Neural progenitor cell (in vitro differentiated cells): ENCODE results near the gene DPYSL5. TPM values are rescaled to one million over a fixed set of nuclear protein-coding genes. Genes with fewer than 3 reads are reported as not detected.

Source experiments
- DNase-seq: peaks from one replicate; pipeline ENCODE4 v3.0.0-alpha.2; 2016; ENCODE audit warnings: low spot score
- H2AFZ ChIP-seq: fragments of 200-600 bp; sonication (generic); replicated peaks from 2 replicates; pipeline ENCODE4 v1.6.1; 2016; ENCODE audit warnings: antibody characterized with exemption
- H3F3A ChIP-seq: fragments of 200-600 bp; sonication (generic); 2 replicates; pipeline ENCODE4 v1.6.1; 2016; ENCODE audit warnings: antibody characterized with exemption, low read depth
- H3K27ac ChIP-seq: fragments of 200-600 bp; sonication (generic); 2 replicates; pipeline ENCODE4 v1.5.1; 2016; ENCODE audit warnings: mild to moderate bottlenecking
- H3K27me3 ChIP-seq: fragments of 200-600 bp; sonication (generic); 2 replicates; pipeline ENCODE4 v1.6.1; 2016; ENCODE audit warnings: mild to moderate bottlenecking, moderate library complexity
- H3K36me3 ChIP-seq: fragments of 200-600 bp; sonication (generic); 2 replicates; pipeline ENCODE4 v1.5.1; 2016
- H3K4me1 ChIP-seq: fragments of 200-600 bp; sonication (generic); 2 replicates; pipeline ENCODE4 v1.6.1; 2016; ENCODE audit warnings: mixed run types
- H3K4me2 ChIP-seq: fragments of 200-600 bp; sonication (generic); 2 replicates; pipeline ENCODE4 v1.6.1; 2016
- H3K4me3 ChIP-seq: fragments of 200-600 bp; sonication (generic); 2 replicates; pipeline ENCODE4 v1.5.1; 2016
- H3K79me2 ChIP-seq: fragments of 200-600 bp; sonication (generic); 2 replicates; pipeline ENCODE4 v1.6.1; 2016; ENCODE audit warnings: low read depth
- H3K9ac ChIP-seq: fragments of 200-600 bp; sonication (generic); 2 replicates; pipeline ENCODE4 v1.6.1; 2016
- H3K9me3 ChIP-seq: fragments of 200-600 bp; sonication (generic); 2 replicates; pipeline ENCODE4 v1.5.1; 2016; ENCODE audit warnings: low read depth
- H4K20me1 ChIP-seq: fragments of 200-600 bp; sonication (generic); 2 replicates; pipeline ENCODE4 v1.6.1; 2016; ENCODE audit warnings: low read depth
- H3K27ac Mint-ChIP-seq: 3 replicates; pipeline ENCODE4 v1.8.0; 2021; ENCODE audit warnings: mixed read lengths
- H3K27me3 Mint-ChIP-seq: 2 replicates; pipeline ENCODE4 v1.8.0; 2022; ENCODE audit warnings: low read depth, mild to moderate bottlenecking, inconsistent platforms, moderate library complexity, mixed read lengths; ENCODE audit not compliant: insufficient read depth
- H3K36me3 Mint-ChIP-seq: 3 replicates; pipeline ENCODE4 v1.8.0; 2021; ENCODE audit warnings: mixed read lengths
- H3K4me1 Mint-ChIP-seq: 3 replicates; pipeline ENCODE4 v1.8.0; 2021; ENCODE audit warnings: mixed read lengths
- H3K4me3 Mint-ChIP-seq: 3 replicates; pipeline ENCODE4 v1.8.0; 2021; ENCODE audit warnings: mild to moderate bottlenecking, moderate library complexity, mixed read lengths
- H3K9me3 Mint-ChIP-seq: 3 replicates; pipeline ENCODE4 v1.8.0; 2020; ENCODE audit warnings: mixed read lengths
- EZH2 ChIP-seq: fragments of 200-600 bp; sonication (generic); IDR thresholded peaks from 2 replicates; pipeline ENCODE4 v1.6.1; 2017; ENCODE audit warnings: antibody characterized with exemption, mild to moderate bottlenecking, moderate library complexity
- EZH2phosphoT487 ChIP-seq: fragments of 200-600 bp; sonication (generic); IDR thresholded peaks from 2 replicates; pipeline ENCODE4 v1.6.1; 2017; ENCODE audit warnings: antibody characterized with exemption
- total RNA-seq: library from RNA; depleted of rRNA; stranded (reverse); fragments of >200 nt; gene quantifications from 2 replicates; pipeline ENCODE4 v1.2.3, GENCODE V29; 2015; ENCODE audit warnings: low replicate concordance
- TF ChIP-seq, protein P1 (sequence below): fragments of 200-600 bp; sonication (generic); IDR thresholded peaks from 2 replicates; pipeline ENCODE4 v1.5.1; 2017; ENCODE audit warnings: antibody characterized with exemption, mild to moderate bottlenecking

DPYSL5 gene
- total RNA-seq, 1 donor from 2014 or later: 46.3 TPM

DNA sequence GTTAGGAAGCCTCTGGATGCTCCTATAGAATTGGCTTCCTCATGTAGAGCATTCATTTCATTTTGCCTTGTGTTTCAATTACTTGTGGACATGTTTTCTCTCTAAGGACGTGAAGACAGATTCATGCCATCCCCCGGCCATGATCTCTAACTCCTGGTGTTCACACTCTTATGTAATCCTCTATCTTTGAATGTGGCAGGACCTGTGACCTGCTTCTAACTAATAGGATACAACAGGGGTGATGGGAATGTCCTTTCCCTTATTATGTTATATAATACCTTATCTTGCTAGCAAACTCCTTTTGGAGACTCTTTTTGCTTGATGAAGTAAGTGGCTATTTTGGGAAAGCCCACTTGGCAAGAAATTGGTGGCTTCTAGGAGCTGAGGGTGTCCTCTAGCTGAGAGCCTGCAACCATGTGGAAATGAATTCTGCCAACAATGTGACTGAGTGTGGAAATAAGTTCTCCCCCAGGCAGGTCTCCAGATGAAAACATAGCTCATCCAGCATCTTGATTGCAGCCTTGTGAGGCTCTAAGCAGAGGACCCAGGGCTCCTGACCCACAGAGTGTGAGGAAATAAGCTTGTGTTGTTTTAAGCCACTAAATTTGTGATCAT is 13.8 kb downstream of the DPYSL5 start:
- Histone ChIP-seq H3K79me2 (peaks cover 96% of the 10 kb centered on the region), H3K27me3 (no peaks in the 10 kb centered on the region), H3K9ac (no peak overlapping the region), H3F3A (no peaks in the 10 kb centered on the region), H4K20me1 (peaks cover 96% of the 10 kb centered on the region), H3K27ac (no peak overlapping the region), H3K36me3 (no peaks in the 10 kb centered on the region), H3K4me1 (peaks cover 2% of the 10 kb centered on the region), H3K4me3 (no peak overlapping the region), H3K4me2 (no peak overlapping the region), H2AFZ (no peak overlapping the region), H3K9me3 (no peaks in the 10 kb centered on the region)
- no peak for TF ChIP-seq EZH2
- no peak for TF ChIP-seq EZH2phosphoT487
- TF ChIP-seq, protein P1, sequence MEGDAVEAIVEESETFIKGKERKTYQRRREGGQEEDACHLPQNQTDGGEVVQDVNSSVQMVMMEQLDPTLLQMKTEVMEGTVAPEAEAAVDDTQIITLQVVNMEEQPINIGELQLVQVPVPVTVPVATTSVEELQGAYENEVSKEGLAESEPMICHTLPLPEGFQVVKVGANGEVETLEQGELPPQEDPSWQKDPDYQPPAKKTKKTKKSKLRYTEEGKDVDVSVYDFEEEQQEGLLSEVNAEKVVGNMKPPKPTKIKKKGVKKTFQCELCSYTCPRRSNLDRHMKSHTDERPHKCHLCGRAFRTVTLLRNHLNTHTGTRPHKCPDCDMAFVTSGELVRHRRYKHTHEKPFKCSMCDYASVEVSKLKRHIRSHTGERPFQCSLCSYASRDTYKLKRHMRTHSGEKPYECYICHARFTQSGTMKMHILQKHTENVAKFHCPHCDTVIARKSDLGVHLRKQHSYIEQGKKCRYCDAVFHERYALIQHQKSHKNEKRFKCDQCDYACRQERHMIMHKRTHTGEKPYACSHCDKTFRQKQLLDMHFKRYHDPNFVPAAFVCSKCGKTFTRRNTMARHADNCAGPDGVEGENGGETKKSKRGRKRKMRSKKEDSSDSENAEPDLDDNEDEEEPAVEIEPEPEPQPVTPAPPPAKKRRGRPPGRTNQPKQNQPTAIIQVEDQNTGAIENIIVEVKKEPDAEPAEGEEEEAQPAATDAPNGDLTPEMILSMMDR: no peak
- Mint-ChIP-seq H3K27me3 (no peaks in the 10 kb centered on the region), H3K9me3 (no peaks in the 10 kb centered on the region), H3K4me1 (peaks cover 22% of the 10 kb centered on the region), H3K4me3 (no peak overlapping the region), H3K36me3 (peaks cover 24% of the 10 kb centered on the region), H3K27ac (no peak overlapping the region)
- DNase-seq: no peak

DNA sequence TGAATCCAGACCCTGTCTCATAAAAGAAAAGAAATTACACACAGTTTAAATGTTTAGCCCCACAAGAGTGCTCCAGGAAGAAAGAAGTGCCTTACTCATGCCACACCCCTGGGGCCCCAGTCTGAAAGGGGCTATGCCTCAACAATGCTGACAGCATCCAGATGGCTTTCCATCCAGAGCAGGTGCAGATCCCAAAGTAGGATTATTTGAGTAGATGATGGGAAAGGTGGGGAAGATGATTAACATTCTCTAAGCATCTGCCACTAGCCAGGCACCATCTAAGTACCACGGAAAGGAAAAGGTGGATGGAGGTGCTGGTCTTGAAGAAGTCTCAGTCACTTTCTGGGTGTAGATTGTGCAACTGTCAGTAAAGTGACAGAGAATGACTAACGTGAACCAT is 16.3 kb downstream of the DPYSL5 start:
- H3K27ac Mint-ChIP-seq: peak overlapping the region; percentile 22
- H3K27me3 ChIP-seq: no peaks in the 10 kb centered on the region
- TF ChIP-seq, protein P1: no peak
- no peak for TF ChIP-seq EZH2
- no peak for TF ChIP-seq EZH2phosphoT487
- H3K36me3 ChIP-seq: no peaks in the 10 kb centered on the region
- no peak overlapping the region for H2AFZ ChIP-seq
- no peak for DNase-seq
- no peak overlapping the region for H3K27ac ChIP-seq
- H3K79me2 ChIP-seq: peaks cover 94% of the 10 kb centered on the region
- H4K20me1 ChIP-seq: peaks cover 93% of the 10 kb centered on the region
- no peaks in the 10 kb centered on the region for H3F3A ChIP-seq
- H3K9me3 ChIP-seq: no peaks in the 10 kb centered on the region
- H3K36me3 Mint-ChIP-seq: peaks cover 29% of the 10 kb centered on the region
- H3K27me3 Mint-ChIP-seq: no peaks in the 10 kb centered on the region
- no peak overlapping the region for H3K4me3 Mint-ChIP-seq
- peaks cover 2% of the 10 kb centered on the region for H3K4me1 ChIP-seq
- peaks cover 2% of the 10 kb centered on the region for H3K9me3 Mint-ChIP-seq
- no peak overlapping the region for H3K4me2 ChIP-seq
- H3K4me1 Mint-ChIP-seq: peaks cover 24% of the 10 kb centered on the region
- no peak overlapping the region for H3K9ac ChIP-seq
- no peak overlapping the region for H3K4me3 ChIP-seq

DNA sequence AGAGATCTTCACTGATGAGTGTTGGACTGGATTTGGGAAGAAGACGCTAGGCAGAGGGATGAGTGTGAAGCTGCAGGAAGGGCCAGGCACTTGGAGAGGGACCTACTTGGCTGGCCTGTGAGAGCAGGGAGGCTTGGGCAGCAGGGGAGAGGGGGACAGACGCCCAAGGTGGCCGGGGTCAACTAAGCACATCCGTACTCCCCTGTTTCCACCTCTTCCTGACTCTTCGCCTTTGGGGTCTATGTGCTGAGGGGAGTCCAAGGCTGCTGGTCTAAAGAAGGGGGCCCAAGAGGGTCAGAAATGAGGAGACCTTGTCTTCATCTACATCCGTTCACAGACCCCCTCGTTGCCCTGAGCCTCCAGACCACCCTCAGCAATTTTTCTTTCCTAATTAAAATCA is 16.7 kb downstream of the DPYSL5 start:
- no peaks in the 10 kb centered on the region for H3F3A ChIP-seq
- no peaks in the 10 kb centered on the region for H3K36me3 ChIP-seq
- H3K9me3 Mint-ChIP-seq: peaks cover 2% of the 10 kb centered on the region
- DNase-seq: no peak
- peaks cover 24% of the 10 kb centered on the region for H3K4me1 Mint-ChIP-seq
- peaks cover 93% of the 10 kb centered on the region for H4K20me1 ChIP-seq
- H3K4me1 ChIP-seq: peaks cover 2% of the 10 kb centered on the region
- H2AFZ ChIP-seq: no peak overlapping the region
- H3K4me3 Mint-ChIP-seq: no peak overlapping the region
- H3K4me3 ChIP-seq: no peak overlapping the region
- H3K27ac Mint-ChIP-seq: peak overlapping the region; percentile 22
- no peaks in the 10 kb centered on the region for H3K27me3 Mint-ChIP-seq
- TF ChIP-seq, protein P1: no peak
- no peak for TF ChIP-seq EZH2
- no peak for TF ChIP-seq EZH2phosphoT487
- H3K27me3 ChIP-seq: no peaks in the 10 kb centered on the region
- H3K36me3 Mint-ChIP-seq: peaks cover 32% of the 10 kb centered on the region
- H3K27ac ChIP-seq: no peak overlapping the region
- no peaks in the 10 kb centered on the region for H3K9me3 ChIP-seq
- H3K9ac ChIP-seq: no peak overlapping the region
- H3K4me2 ChIP-seq: no peak overlapping the region
- H3K79me2 ChIP-seq: peaks cover 94% of the 10 kb centered on the region
